K562 (cell line): ENCODE measurements around the gene NRSN2. TPM values are rescaled to one million over a fixed set of nuclear protein-coding genes. Genes with fewer than 3 reads are reported as not detected.

Experiments
- CHCHD3 ChIP-seq: fragments of 250-450 bp; sonication (Bioruptor Pico); IDR thresholded peaks from 2 replicates; pipeline ENCODE4 v2.1.2; 2022; ENCODE audit warnings: mild to moderate bottlenecking
- CHD2 ChIP-seq: IDR thresholded peaks from 2 replicates; pipeline ENCODE4 v1.6.1; 2011; ENCODE audit warnings: low read depth, low read length
- DPF2 ChIP-seq: fragments of 450-650 bp; IDR thresholded peaks from 2 replicates; pipeline ENCODE4 v1.6.1; 2016
- HMG20A ChIP-seq: fragments of 450-650 bp; formaldehyde crosslinking; conservative IDR thresholded peaks from 2 replicates; pipeline ENCODE4 v1.4.0; 2020; ENCODE audit warnings: mild to moderate bottlenecking, mixed read lengths
- ILF3 ChIP-seq: fragments of 450-650 bp; IDR thresholded peaks from 2 replicates; pipeline ENCODE4 v1.6.1; 2018; ENCODE audit warnings: antibody characterized with exemption, mild to moderate bottlenecking, moderate library complexity, borderline replicate concordance
- MED1 ChIP-seq: sonication (generic); formaldehyde crosslinking; IDR thresholded peaks from 2 replicates; pipeline ENCODE4 v1.8.1; 2023; ENCODE audit warnings: missing genetic modification reagents, borderline replicate concordance
- MEF2D ChIP-seq: conservative IDR thresholded peaks from 2 replicates; pipeline ENCODE4 v1.6.1; 2016; ENCODE audit warnings: low read depth, missing genetic modification characterization, missing compliant biosample characterization
- MXI1 ChIP-seq: IDR thresholded peaks from 2 replicates; pipeline ENCODE4 v1.6.1; 2011; ENCODE audit warnings: low read depth, mild to moderate bottlenecking, improper control_type of control experiment, low read length
- NFIC ChIP-seq: fragments of 450-650 bp; IDR thresholded peaks from 2 replicates; pipeline ENCODE4 v1.6.1; 2017; ENCODE audit warnings: mild to moderate bottlenecking, inconsistent platforms
- PCBP1 ChIP-seq: fragments of 200-400 bp; formaldehyde crosslinking; IDR thresholded peaks from 2 replicates; pipeline ENCODE4 v1.6.1; 2018; ENCODE audit warnings: mild to moderate bottlenecking, low read depth, low read length; ENCODE audit not compliant: poor library complexity, severe bottlenecking
- SMARCB1 ChIP-seq: IDR thresholded peaks from 2 replicates; pipeline ENCODE4 v1.6.1; 2011; ENCODE audit warnings: improper control_type of control experiment, low read depth; ENCODE audit not compliant: insufficient read length
- SP2 ChIP-seq: IDR thresholded peaks from 2 replicates; pipeline ENCODE4 v1.6.1; 2011; ENCODE audit warnings: mild to moderate bottlenecking, low read depth, low read length, moderate library complexity; ENCODE audit not compliant: poor library complexity, severe bottlenecking; ENCODE audit errors: extremely low read depth
- SREBF1 ChIP-seq: fragments of 150-350 bp; IDR thresholded peaks from 2 replicates; pipeline ENCODE4 v1.6.1; 2014; ENCODE audit warnings: antibody characterized with exemption, low read depth, low read length, borderline replicate concordance
- SRF ChIP-seq, 2 experiments: fragments of 250-450, 450-650 bp in 1 of 2; sonication (Bioruptor Pico) in 1 of 2; sonication (generic) in 1 of 2; formaldehyde crosslinking; IDR thresholded peaks; 2 replicates each; pipeline versions ENCODE4 v1.5.0 to v1.5.1; 2020 to 2022; ENCODE audit warnings: mild to moderate bottlenecking in 1 of 2, missing genetic modification reagents in 1 of 2
- THRA ChIP-seq: fragments of 450-650 bp; IDR thresholded peaks from 2 replicates; pipeline ENCODE4 v1.6.1; 2017; ENCODE audit warnings: mild to moderate bottlenecking, moderate library complexity
- ZBTB7A ChIP-seq: IDR thresholded peaks from 2 replicates; pipeline ENCODE4 v1.6.1; 2011; ENCODE audit warnings: low read depth, mild to moderate bottlenecking, low read length, moderate library complexity, borderline replicate concordance; ENCODE audit not compliant: control insufficient read depth
- ZMIZ1 ChIP-seq, 2 experiments: fragments of 150-350 bp in 1 of 2; IDR thresholded peaks; 2 replicates each; pipeline ENCODE4 v1.6.1; 2012 to 2016; ENCODE audit warnings: low read depth in 2 of 2, low read length in 2 of 2, mild to moderate bottlenecking in 1 of 2, moderate library complexity in 1 of 2
- ZNF133 ChIP-seq: fragments of 250-450 bp; sonication (Bioruptor Pico); IDR thresholded peaks from 2 replicates; pipeline ENCODE4 v1.4.0; 2020; ENCODE audit warnings: mild to moderate bottlenecking
- ZNF174 ChIP-seq: fragments of 250-450 bp; sonication (Bioruptor Pico); IDR thresholded peaks from 2 replicates; pipeline ENCODE4 v1.4.0; 2020; ENCODE audit warnings: mild to moderate bottlenecking
- ZNF707 ChIP-seq: fragments of 250-450 bp; sonication (Bioruptor Pico); conservative IDR thresholded peaks from 2 replicates; pipeline ENCODE4 v1.8.0; 2022; ENCODE audit warnings: inconsistent platforms, mild to moderate bottlenecking, moderate library complexity
- polyA plus RNA-seq, 8 experiments: library from polyadenylated mRNA; depleted of rRNA in 4 of 8; stranded (reverse) in 5 of 8; unstranded in 3 of 8; fragments of >200 nt; fragmentation: Nextera tagmentation in 2 of 8; fragmentation: Illumina TruSeq in 1 of 8; extraction: Ambion mirVana in 2 of 8; extraction: Trizol in 1 of 8; gene quantifications; 2 replicates each; pipeline versions ENCODE4 v1.2.1 to v1.2.3, GENCODE V29; 2011 to 2014; ENCODE audit warnings: inconsistent platforms in 1 of 8, missing spikeins in 1 of 8
- total RNA-seq, 7 experiments: library from RNA; depleted of rRNA in 6 of 7; stranded (reverse); fragments of >200 nt in 6 of 7; fragmentation: Illumina TruSeq in 2 of 7; extraction: Trizol in 2 of 7; gene quantifications; 2 replicates each; pipeline versions ENCODE4 v1.2.1 to v1.2.3, GENCODE V29; 2011 to 2021; ENCODE audit warnings: low replicate concordance in 1 of 7

Gene NRSN2
- total and polyA plus RNA-seq, 9 of the 15 experiments (the other 6 are each of a cell fraction or from before 2014, with no cell fraction given) = 7.5 to 29.7 (median 11.1) TPM

GRCh38 chr20:325045-325888, 21.6 kb upstream of the NRSN2 start, which contains the start of gene SOX12 (continued):
- no peak for TF ChIP-seq MEF2D
- TF ChIP-seq THRA = no peak
- no peak for TF ChIP-seq ZNF133 (CRISPR knock-in tag)
- no peak for TF ChIP-seq SREBF1
- no peak for TF ChIP-seq ZMIZ1 (IDR thresholded peaks at IDR 0.05; ENCODE audit: low read depth in 2 of 2, low read length in 2 of 2)
- peak; percentile 75; the same call in 1 of the 2 replicates for TF ChIP-seq ZBTB7A
- TF ChIP-seq MXI1 = no peak
- TF ChIP-seq DPF2 = no peak
- no peak for TF ChIP-seq HMG20A (CRISPR knock-in tag)
- TF ChIP-seq MED1 (CRISPR knock-in tag) = no peak
- no peak for TF ChIP-seq ZNF174 (CRISPR knock-in tag)
- TF ChIP-seq CHCHD3 (CRISPR knock-in tag) = no peak
- TF ChIP-seq ZNF707 = no peak
- peak; percentile 19; the same call in 1 of the 2 replicates for TF ChIP-seq NFIC
- no peak for TF ChIP-seq SP2
- no peak for TF ChIP-seq SRF (CRISPR knock-in tag; IDR thresholded peaks at IDR 0.05)
- TF ChIP-seq PCBP1 = no peak
- TF ChIP-seq SMARCB1 = no peak
- 0 out of 2 replicates have a peak, but pooled peaks have one; percentile 60 for TF ChIP-seq ILF3
- TF ChIP-seq CHD2 = no peak
